Measurements from ENCODE around the gene BRPF3. TPM values are rescaled to one million over a fixed set of nuclear protein-coding genes. Genes with fewer than 3 reads are reported as not detected.

Gene BRPF3
- total RNA-seq, 1 donor from 2014 or later, result 32.0 TPM

DNA sequence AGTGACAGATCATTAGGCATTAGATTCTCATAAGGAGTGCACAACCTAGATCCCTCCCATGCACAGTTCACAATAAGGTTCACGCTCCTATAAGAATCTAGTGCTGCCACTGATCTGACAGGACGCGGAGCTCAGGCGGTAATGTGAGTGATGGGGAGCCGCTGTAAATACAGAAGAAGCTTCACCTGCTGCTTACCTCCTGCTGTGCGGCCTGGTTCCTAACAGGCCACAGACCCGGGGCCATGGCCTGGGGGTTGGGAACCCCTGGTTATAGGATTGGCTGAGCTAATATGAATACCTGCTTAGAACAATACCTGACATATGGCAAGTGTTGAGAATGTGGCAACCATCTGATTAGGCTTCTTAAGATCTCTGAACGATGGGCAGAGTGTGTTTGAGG is 75.7 kb downstream of the BRPF3 start:
- Histone ChIP-seq H2AFZ (ENCODE audit: low read depth, low read length) (no peak overlapping the region), H3K9me3 (ENCODE audit: insufficient read depth, low read depth, low read length) (no peaks in the 10 kb centered on the region), H3K36me3 (ENCODE audit: insufficient read depth, low read length) (no peaks in the 10 kb centered on the region), H3K79me2 (ENCODE audit: insufficient read depth, low read length) (no peaks in the 10 kb centered on the region), H3K9ac (ENCODE audit: low read length) (no peak overlapping the region), H3K4me1 (ENCODE audit: insufficient read depth, low read length) (no peaks in the 10 kb centered on the region), H3K4me3 (ENCODE audit: insufficient read depth, low read depth, low read length) (no peak overlapping the region), H3K27ac (ENCODE audit: low read depth, low read length) (no peak overlapping the region), H4K20me1 (ENCODE audit: insufficient read depth, low read length) (no peaks in the 10 kb centered on the region), H3K27me3 (ENCODE audit: insufficient read depth, low read length) (peaks cover 31% of the 10 kb centered on the region), H3K4me2 (ENCODE audit: low read length) (no peak overlapping the region)
- Mint-ChIP-seq H3K27me3 (ENCODE audit: low read depth, unreplicated experiment) (peaks cover 37% of the 10 kb centered on the region), H3K4me3 (ENCODE audit: unreplicated experiment) (no peak overlapping the region), H3K4me1 (ENCODE audit: low read depth, unreplicated experiment) (peaks cover 11% of the 10 kb centered on the region), H3K36me3 (ENCODE audit: low read depth, unreplicated experiment) (no peaks in the 10 kb centered on the region), H3K9me3 (ENCODE audit: unreplicated experiment) (peaks cover 2% of the 10 kb centered on the region), H3K27ac (ENCODE audit: unreplicated experiment) (no peak overlapping the region)
- no peak for TF ChIP-seq EZH2 (IDR thresholded peaks at IDR 0.05; ENCODE audit: insufficient read depth, low read length)
- TF ChIP-seq CTCF (IDR thresholded peaks at IDR 0.05; ENCODE audit: insufficient read depth, low read depth, low read length), result no peak
- DNase-seq (ENCODE audit: low read depth) (no peak), FAIRE-seq (no peak)

GRCh38 chr6:36273067-36273466 is 76.5 kb downstream of the BRPF3 start:
- TF ChIP-seq CTCF (IDR thresholded peaks at IDR 0.05; ENCODE audit: insufficient read depth, low read depth, low read length) (no peak), EZH2 (IDR thresholded peaks at IDR 0.05; ENCODE audit: insufficient read depth, low read length) (no peak)
- no peak for FAIRE-seq
- H3K9me3 Mint-ChIP-seq (ENCODE audit: unreplicated experiment), result peaks cover 2% of the 10 kb centered on the region

DNA sequence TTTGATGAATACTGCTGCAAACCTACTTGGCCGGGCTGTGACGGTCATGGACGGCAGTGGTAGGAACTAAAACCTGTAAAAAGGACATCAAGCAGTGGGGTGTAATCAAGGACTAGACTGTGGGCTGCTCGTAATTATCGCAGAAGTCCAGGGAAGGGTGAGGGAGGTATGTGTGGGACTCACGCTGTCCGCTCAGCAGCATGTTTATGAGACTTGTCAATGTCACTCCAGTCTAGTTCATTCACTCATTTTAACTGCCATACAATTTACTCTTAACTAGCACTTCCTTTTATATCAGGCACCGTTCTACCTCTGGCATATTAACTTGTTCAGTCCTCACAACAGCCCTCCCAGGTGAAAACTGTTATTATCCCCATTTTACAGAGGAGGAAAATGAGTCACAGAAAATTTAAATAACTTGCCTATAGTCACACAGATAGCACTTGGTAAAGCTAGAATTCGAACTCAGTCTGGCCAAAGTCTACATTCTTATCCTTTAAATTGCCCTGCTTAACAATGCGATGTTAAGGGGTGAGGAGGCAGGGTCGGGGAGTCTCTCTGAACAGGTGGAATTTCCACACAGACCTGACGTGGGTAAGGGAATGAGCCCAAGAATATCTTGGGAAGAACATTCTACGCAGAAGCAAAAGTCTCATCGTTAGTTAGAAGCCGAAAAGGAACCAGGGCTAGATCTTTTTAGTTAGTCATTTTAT is 77.4 kb downstream of the BRPF3 start:
- H4K20me1 ChIP-seq (ENCODE audit: insufficient read depth, low read length), result no peaks in the 10 kb centered on the region
- Mint-ChIP-seq H3K27me3 (ENCODE audit: low read depth, unreplicated experiment) (peaks cover 46% of the 10 kb centered on the region), H3K9me3 (ENCODE audit: unreplicated experiment) (peaks cover 2% of the 10 kb centered on the region), H3K36me3 (ENCODE audit: low read depth, unreplicated experiment) (no peaks in the 10 kb centered on the region), H3K4me3 (ENCODE audit: unreplicated experiment) (no peak overlapping the region), H3K4me1 (ENCODE audit: low read depth, unreplicated experiment) (peaks cover 2% of the 10 kb centered on the region), H3K27ac (ENCODE audit: unreplicated experiment) (no peak overlapping the region)
- H3K4me3 ChIP-seq (ENCODE audit: insufficient read depth, low read depth, low read length), result no peak overlapping the region
- TF ChIP-seq EZH2 (IDR thresholded peaks at IDR 0.05; ENCODE audit: insufficient read depth, low read length), result no peak
- no peak for TF ChIP-seq CTCF (IDR thresholded peaks at IDR 0.05; ENCODE audit: insufficient read depth, low read depth, low read length)
- no peak overlapping the region for H3K27ac ChIP-seq (ENCODE audit: low read depth, low read length)
- no peak overlapping the region for H2AFZ ChIP-seq (ENCODE audit: low read depth, low read length)
- FAIRE-seq (no peak), DNase-seq (ENCODE audit: low read depth) (no peak)
- peaks cover 43% of the 10 kb centered on the region for H3K27me3 ChIP-seq (ENCODE audit: insufficient read depth, low read length)
- H3K4me2 ChIP-seq (ENCODE audit: low read length), result no peak overlapping the region
- no peaks in the 10 kb centered on the region for H3K9me3 ChIP-seq (ENCODE audit: insufficient read depth, low read depth, low read length)
- no peak overlapping the region for H3K9ac ChIP-seq (ENCODE audit: low read length)
- no peaks in the 10 kb centered on the region for H3K36me3 ChIP-seq (ENCODE audit: insufficient read depth, low read length)
- H3K79me2 ChIP-seq (ENCODE audit: insufficient read depth, low read length), result no peaks in the 10 kb centered on the region
- H3K4me1 ChIP-seq (ENCODE audit: insufficient read depth, low read length), result no peaks in the 10 kb centered on the region

More at GRCh38 chr6:36273067-36273466, 76.5 kb downstream of the BRPF3 start:
- no peak overlapping the region for H3K4me2 ChIP-seq (ENCODE audit: low read length)
- no peak overlapping the region for H3K27ac ChIP-seq (ENCODE audit: low read depth, low read length)
- H3K4me3 ChIP-seq (ENCODE audit: insufficient read depth, low read depth, low read length), result no peak overlapping the region
- Mint-ChIP-seq H3K36me3 (ENCODE audit: low read depth, unreplicated experiment) (no peaks in the 10 kb centered on the region), H3K27me3 (ENCODE audit: low read depth, unreplicated experiment) (peaks cover 39% of the 10 kb centered on the region), H3K27ac (ENCODE audit: unreplicated experiment) (no peak overlapping the region), H3K4me3 (ENCODE audit: unreplicated experiment) (no peak overlapping the region), H3K4me1 (ENCODE audit: low read depth, unreplicated experiment) (peaks cover 6% of the 10 kb centered on the region)
- no peaks in the 10 kb centered on the region for H3K36me3 ChIP-seq (ENCODE audit: insufficient read depth, low read length)
- no peaks in the 10 kb centered on the region for H3K9me3 ChIP-seq (ENCODE audit: insufficient read depth, low read depth, low read length)
- peaks cover 35% of the 10 kb centered on the region for H3K27me3 ChIP-seq (ENCODE audit: insufficient read depth, low read length)
- no peaks in the 10 kb centered on the region for H3K79me2 ChIP-seq (ENCODE audit: insufficient read depth, low read length)
- no peak overlapping the region for H3K9ac ChIP-seq (ENCODE audit: low read length)
- H3K4me1 ChIP-seq (ENCODE audit: insufficient read depth, low read length), result no peaks in the 10 kb centered on the region
- no peak overlapping the region for H2AFZ ChIP-seq (ENCODE audit: low read depth, low read length)
- DNase-seq (ENCODE audit: low read depth), result no peak
- no peaks in the 10 kb centered on the region for H4K20me1 ChIP-seq (ENCODE audit: insufficient read depth, low read length)

All from astrocyte (in vitro differentiated cells and primary cell).